Thoracic aorta (tissue), 2 donors: ENCODE data around the gene NOS1AP. TPM values are rescaled to one million over a fixed set of nuclear protein-coding genes. Genes with fewer than 3 reads are reported as not detected.

Experiments
- ATAC-seq: fragments of 150-250 bp; one replicate; pipeline ENCODE4 v1.8.0; 2017; ENCODE audit warnings: low read depth; ENCODE audit not compliant: insufficient number of reproducible peaks, low FRiP score
- DNase-seq: peaks from one replicate; pipeline ENCODE4 v3.0.0-alpha.2; 2020; ENCODE audit warnings: low spot score
- H3K27ac ChIP-seq, 2 donors: fragments of 200-600 bp; sonication (generic); 1 replicate in 1 of 2; 2 replicates in 1 of 2; pipeline ENCODE4 v1.5.1; 2016; ENCODE audit warnings: mild to moderate bottlenecking in 2 of 2, moderate library complexity in 2 of 2
- H3K27me3 ChIP-seq: fragments of 200-600 bp; sonication (generic); replicated peaks from 2 replicates; pipeline ENCODE4 v1.6.0; 2016; ENCODE audit warnings: mild to moderate bottlenecking; ENCODE audit not compliant: insufficient read depth
- H3K36me3 ChIP-seq: fragments of 200-600 bp; sonication (generic); one replicate; pipeline ENCODE4 v1.5.1; 2016
- H3K4me1 ChIP-seq, 2 donors: fragments of 200-600 bp; sonication (generic); 1 replicate in 1 of 2; 2 replicates in 1 of 2; pipeline versions ENCODE4 v1.5.1 to v1.6.0; 2016; ENCODE audit warnings: low read depth in 2 of 2, mild to moderate bottlenecking in 1 of 2; ENCODE audit not compliant: control insufficient read depth in 1 of 2
- H3K4me3 ChIP-seq: fragments of 200-600 bp; sonication (generic); 2 replicates; pipeline ENCODE4 v1.5.1; 2016; ENCODE audit warnings: mild to moderate bottlenecking
- H3K9me3 ChIP-seq: fragments of 200-600 bp; sonication (generic); 2 replicates; pipeline ENCODE4 v1.5.1; 2016
- CTCF ChIP-seq: fragments of 200-600 bp; sonication (generic); IDR thresholded peaks from one replicate; pipeline ENCODE4 v1.5.1; 2019; ENCODE audit warnings: antibody characterized with exemption
- total RNA-seq, 2 donors: library from RNA; depleted of rRNA; stranded (reverse); fragments of >200 nt; gene quantifications; one replicate each; pipeline versions ENCODE4 v1.1.0 to v1.2.3, GENCODE V29; 2016

NOS1AP gene
- total RNA-seq, 2 donors from 2014 or later = 6.3 to 12.2 TPM

DNA sequence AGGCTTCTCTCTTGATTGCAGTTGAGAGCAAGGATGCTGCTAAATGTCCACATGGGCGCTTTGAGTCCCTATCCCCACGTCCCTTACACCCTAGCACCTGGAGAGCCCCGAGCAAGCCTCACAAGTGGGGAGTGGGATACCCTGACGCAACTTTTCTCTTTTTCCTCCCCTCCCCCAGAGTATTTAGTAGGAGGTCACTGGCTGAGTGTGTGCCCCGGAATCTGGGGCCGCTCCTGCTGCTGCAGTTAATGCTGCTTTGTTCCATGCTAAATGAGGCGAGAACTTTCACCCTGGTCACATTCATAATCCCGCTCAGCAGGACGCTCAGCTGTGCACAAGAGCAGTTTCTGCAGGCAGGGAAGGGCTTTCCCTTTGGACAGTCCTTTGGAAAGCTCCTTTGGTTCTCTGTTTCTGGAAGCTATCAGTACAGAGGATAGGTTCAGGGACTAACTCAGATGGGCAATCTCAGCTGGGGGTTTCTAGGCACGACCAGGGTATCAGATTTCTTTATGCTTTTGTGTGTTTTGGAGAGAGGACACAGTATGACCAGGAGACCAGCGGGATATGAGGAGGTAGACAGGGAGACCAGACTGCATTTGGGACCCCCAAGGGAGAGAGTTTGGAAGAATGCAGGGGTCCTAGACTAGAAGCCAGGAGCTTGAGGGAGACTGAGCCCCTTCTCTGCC is 75.9 kb downstream of the NOS1AP start:
- DNase-seq (no peak), ATAC-seq (no peak)
- Histone ChIP-seq H3K4me3 (no peak overlapping the region), H3K27ac (no peak overlapping the region), H3K36me3 (no peaks in the 10 kb centered on the region), H3K4me1 (peaks cover 0 to 5% of the 10 kb centered on the region in 2 donors), H3K27me3 (no peaks in the 10 kb centered on the region), H3K9me3 (no peaks in the 10 kb centered on the region)
- no peak for TF ChIP-seq CTCF

DNA sequence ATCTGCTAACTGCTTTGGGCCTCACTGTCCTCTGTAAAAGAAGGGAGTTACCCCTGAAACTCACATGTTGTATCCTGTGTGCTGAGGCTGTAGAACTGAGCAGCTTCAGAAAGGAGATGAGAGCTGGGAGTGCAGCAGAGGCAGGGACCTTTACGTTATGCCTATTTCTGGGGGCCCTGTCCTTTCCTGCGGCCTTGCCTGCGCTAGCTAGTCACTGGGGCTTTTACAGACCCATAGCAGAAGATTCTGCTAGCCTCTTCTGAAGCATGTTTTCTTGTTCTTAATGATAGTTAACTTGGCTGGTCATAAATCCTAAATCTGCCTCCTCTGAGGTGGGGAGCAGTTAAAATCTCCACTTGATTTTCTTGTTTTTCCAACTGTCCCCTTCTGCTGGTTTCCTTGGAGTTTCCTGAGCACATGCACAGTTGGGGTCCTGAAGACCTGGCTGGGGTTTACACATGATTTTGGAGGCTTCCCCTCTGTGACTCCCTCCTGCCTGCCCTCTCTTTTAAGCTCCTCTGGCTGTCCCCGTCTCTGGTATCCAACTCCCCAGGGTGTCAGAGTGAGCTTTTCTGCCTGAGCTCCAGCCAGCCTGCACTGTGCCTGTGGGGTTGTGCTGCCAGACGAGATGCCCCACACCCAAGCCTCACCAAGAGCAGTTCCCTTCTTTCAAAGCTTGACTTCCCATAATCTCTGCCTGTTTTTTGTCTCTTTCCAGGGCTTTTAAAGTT is 76.6 kb downstream of the NOS1AP start:
- DNase-seq (no peak), ATAC-seq (no peak)
- Histone ChIP-seq H3K27ac (no peak overlapping the region), H3K4me3 (no peak overlapping the region), H3K27me3 (no peaks in the 10 kb centered on the region), H3K4me1 (peaks cover 0 to 5% of the 10 kb centered on the region in 2 donors), H3K36me3 (no peaks in the 10 kb centered on the region), H3K9me3 (no peaks in the 10 kb centered on the region)
- no peak for TF ChIP-seq CTCF

DNA sequence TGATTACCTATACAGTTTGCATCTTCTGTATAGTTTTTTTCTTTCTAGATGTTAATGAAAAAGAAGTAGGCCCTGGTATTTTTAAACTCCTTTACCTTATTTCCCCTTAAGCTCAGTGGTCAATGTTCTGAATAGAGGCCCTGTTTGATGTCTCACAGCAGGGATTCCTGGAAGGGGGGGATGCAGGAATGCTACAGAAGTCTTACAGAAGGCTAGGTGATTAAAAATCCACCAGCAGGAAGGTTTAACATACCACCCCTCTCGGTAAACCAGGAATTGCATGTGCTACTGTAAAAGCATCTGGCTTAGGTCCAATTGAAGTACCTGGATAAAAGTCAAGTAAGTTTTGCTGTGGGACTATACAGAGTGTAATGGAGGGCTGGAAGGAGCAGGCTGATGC is 78.3 kb downstream of the NOS1AP start:
- Histone ChIP-seq H3K9me3 (no peaks in the 10 kb centered on the region), H3K27ac (no peak overlapping the region), H3K36me3 (no peaks in the 10 kb centered on the region), H3K27me3 (no peaks in the 10 kb centered on the region), H3K4me3 (no peak overlapping the region), H3K4me1 (peaks cover 0 to 5% of the 10 kb centered on the region in 2 donors)
- ATAC-seq (no peak), DNase-seq (no peak)
- TF ChIP-seq CTCF = no peak

- ATAC-seq (no peak), DNase-seq (no peak)
- Histone ChIP-seq H3K27ac (no peak overlapping the region), H3K9me3 (no peaks in the 10 kb centered on the region), H3K36me3 (no peaks in the 10 kb centered on the region), H3K4me3 (no peak overlapping the region), H3K27me3 (no peaks in the 10 kb centered on the region), H3K4me1 (peaks cover 0 to 5% of the 10 kb centered on the region in 2 donors)
- TF ChIP-seq CTCF = no peak
Observed at GRCh38 chr1:162150112-162150511, 80.6 kb downstream of the NOS1AP start.

- Histone ChIP-seq H3K27me3 (no peaks in the 10 kb centered on the region), H3K4me3 (no peak overlapping the region), H3K9me3 (no peaks in the 10 kb centered on the region), H3K36me3 (no peaks in the 10 kb centered on the region), H3K27ac (no peak overlapping the region), H3K4me1 (no peaks in the 10 kb centered on the region)
- no peak for TF ChIP-seq CTCF
- DNase-seq (no peak), ATAC-seq (no peak)
Observed at GRCh38 chr1:162151900-162152829, 82.7 kb downstream of the NOS1AP start.
